NCI-H82 (cell line): ENCODE measurements around the gene CLCF1.

Source experiments
- DNase-seq: peaks from one replicate; lab custom pipeline; 2025; lab: John Stamatoyannopoulos, UW

Gene CLCF1

DNA sequence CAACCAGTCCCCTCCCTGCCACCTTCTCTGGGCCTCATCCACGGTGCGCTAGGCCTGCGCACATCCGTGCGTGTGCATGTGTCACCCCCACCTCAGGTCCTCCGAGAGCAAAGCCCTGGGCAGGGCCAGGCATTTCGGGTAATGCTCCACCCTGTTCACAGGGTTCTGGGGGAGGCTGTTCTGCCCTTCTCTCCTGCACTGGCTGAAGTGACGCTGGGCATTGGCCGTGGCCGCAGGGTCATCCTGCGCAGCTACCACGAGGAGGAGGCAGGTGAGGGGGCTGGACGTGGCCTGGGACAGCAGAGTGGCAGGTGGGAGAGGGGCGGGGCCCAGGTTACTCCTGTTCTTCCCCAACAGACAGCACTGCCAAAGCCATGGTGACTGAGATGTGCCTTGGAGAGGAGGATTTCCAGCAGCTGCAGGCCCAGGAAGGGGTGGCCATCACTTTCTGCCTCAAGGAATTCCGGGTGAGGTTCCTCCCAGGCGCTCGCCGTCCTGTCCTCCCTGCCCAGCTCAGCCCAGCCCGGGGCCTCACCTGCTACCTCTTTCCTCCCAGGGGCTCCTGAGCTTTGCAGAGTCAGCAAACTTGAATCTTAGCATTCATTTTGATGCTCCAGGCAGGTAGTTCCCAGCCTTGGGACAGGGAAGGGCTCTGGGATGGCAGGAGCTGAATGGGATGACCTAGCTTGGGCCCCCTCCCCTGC is 22.3 kb upstream of the CLCF1 start:
- no peak for DNase-seq

DNA sequence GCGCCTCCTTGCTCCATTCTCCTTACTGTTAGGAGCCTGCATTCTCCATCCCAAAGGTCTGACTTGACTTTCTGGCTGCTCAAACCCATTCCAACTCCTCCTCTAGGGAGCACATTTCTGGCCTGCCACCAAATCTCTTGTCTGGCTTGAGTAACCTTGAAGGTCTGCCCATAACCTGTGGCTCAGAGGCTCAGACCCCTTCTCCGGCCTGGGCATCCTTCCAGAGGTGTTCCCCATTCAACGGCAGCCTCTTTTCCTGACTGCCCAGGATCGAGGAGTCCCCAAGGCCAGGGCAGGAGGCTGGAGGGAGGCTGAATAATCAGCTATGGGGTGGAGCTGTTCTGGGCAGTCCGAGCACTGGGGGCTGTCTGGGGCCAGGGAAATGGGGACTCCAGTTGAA is 20.6 kb upstream of the CLCF1 start:
- no peak for DNase-seq

DNA sequence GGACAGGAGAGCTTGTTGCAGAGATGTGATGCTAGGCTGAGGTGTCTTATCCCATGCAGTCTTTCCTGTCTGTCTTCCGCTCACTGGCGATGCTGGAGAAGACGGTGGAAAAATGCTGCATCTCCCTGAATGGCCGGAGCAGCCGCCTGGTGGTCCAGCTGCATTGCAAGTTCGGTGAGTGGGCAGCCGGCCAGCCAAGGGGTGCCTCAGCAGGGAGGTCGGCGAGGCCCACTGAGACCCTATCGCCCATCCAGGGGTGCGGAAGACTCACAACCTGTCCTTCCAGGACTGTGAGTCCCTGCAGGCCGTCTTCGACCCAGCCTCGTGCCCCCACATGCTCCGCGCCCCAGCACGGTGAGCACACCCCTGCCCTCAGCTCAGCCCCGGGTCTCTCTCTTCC is 20.0 kb upstream of the CLCF1 start:
- DNase-seq = no peak

DNA sequence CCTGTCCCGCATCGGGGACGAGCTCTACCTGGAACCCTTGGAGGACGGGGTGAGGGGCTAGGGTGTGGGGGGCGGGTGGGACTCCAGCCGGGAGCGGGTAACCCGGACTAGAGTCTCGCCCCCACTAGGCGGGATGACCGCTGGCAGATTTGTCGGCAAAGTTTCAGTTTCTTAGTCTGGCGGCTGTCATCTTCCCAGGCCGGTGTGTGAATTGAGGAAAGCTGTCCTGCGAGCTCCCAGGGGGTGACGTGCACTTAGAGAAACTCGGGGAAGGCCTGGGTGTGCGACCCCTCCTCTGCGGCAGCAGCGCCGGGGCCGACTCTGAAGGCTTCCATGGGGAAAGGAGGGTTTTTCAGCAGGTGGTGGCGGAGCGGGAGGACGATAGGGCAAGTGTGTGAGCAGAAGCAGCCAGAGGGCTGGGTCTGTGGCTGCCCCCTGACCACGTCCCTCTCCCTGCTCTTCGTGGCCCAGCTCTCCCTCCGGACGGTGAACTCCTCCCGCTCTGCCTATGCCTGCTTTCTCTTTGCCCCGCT is 18.9 kb upstream of the CLCF1 start:
- DNase-seq = no peak

DNA sequence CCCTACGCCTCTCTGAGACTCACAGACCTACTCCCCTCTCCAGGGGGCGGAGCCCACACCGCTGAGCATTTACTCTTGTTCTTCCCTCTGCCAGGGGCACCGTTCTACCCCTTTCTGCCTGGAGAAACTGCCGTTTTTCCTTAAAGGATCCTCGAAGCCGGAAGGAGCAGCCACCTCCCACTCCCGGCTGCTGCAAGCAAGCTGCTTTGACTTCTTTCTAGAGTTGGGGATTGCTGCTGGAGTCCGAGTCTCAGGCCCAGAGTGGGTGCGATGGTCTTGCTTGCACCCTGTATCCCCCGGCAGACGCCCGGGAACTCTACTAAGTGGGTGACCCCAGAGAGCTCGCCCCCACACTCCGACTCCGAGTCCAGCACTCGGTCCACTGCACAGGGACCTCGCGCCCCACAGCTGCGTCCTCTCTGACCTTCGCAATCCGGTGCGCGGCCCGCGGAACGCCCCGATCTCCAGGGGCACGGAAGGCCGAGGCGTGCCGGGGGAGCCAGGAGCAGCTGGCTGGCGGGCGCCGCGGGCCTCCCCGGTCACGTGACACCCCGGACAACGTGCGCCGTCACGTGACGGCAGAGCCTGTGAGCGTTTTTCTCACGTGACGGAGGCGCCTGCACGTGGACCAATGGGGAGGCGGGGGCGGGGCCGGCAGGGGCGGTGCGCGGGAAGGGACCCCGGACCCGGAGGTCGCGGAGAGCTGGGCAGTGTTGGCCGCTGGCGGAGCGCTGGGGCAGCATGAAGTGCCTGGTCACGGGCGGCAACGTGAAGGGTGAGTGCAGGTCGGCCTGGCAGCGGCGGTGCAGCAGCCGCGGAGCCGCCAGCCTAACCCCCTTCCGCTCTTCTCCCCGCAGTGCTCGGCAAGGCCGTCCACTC is 18.1 kb upstream of the CLCF1 start, which contains the start of gene RAD9A:
Gene RAD9A, plus strand, starts transcription at position 683 of the 879 bp plus-strand sequence. Its CDS starts 59 bp downstream, at position 742.
- DNase-seq = peak; percentile 96

DNA sequence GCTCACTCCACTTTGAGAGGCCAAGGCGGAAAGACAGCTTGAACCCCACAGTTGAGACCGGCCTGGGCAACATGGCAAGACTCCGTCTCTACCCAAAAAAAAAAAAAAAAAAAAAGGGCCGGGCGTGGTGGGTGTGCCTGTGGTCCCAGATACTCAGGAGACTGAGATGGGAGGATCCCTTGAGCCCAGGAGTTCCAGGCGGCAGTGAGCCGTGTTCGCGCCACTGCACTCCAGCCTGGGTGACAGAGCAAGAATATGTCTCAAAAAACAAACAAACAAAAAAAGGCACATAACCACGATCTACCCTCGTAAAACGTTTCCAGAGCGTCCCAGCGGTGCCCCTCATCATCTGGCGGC is 17.5 kb upstream of the CLCF1 start:
- DNase-seq = no peak

DNA sequence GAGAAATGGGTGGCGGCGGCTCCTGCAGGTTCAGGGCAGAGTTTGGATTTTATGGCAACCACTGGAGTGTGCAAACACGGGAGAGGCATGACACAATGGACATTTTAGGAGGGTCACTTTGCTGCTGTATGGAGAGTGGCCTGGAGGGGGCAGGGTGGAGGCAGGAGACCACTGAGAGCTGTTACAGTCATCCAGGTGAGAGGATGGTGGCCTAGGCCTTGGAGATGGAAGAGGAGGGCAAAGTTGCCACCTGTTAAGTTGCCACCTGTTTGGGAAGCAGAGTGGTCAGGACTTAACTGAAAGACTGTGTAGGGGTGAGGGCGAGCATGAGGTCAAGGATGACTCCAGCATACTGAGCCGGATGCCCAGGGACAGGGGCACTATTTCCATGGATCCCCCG is 16.1 kb upstream of the CLCF1 start:
- DNase-seq = peak; percentile 63

DNA sequence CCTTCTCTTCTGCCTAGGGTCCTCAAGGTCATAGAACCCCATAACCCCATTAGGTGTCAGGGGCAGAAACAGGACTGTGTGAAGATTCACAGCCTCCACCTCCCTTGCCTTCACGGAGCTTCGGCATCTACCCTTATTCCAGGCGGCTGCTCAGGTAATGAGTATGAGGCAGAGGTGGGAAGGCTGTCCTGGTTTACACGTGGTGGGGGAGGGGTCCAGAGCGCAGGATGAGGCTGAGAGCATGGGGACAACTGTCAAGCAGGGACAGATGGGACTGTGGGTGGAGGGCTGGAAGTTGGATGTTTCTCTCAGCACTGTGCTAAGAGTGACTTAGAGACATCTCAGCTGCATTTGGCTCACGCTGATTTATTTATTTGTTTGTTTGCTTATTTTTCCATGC is 14.1 kb upstream of the CLCF1 start:
- peak; percentile 51 for DNase-seq

DNA sequence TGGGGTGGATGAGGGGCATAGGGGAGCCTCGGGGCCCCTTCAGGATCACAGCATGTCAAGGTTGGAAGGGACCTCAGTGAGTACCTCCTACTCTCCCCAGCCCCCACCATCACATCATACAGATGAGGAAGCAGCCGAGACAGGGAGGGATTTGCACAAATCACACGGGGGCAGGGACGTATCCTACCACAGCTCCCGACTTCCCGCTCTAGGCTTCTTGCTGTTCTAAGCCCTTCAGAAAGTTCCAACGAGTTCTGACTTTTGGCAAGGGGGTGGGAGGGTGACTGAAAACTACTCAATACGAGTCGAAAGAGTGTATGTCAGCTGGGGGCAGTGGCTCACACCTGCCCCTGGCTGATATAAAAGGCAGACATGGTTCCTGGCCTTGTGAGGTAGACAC is 13.7 kb upstream of the CLCF1 start:
- peak; percentile 19 for DNase-seq

DNA sequence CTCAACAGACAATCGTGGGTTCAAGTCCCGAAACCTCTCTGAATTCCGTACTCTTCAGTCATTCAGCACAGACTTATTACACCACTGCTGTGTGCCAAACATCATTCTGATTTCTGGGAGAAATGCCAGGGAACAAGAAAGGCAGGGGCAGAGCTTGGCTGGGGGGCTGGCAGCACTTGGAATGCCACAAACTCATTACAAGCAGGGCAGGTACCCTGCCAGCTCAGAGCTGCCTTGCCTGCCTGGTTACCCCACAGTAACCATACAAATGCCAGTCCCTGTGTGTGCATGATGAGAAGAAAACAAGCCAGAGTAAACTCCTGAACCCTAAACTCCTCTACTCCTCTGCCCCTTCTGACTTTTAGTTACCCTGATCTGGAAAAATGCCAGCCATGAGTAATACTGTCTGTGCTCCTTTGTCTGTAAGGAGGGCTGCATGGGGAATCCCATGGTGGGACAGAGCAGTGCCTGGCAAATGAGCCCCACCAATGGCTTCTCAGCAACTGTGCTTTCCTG is 11.5 kb upstream of the CLCF1 start:
- DNase-seq = no peak

DNA sequence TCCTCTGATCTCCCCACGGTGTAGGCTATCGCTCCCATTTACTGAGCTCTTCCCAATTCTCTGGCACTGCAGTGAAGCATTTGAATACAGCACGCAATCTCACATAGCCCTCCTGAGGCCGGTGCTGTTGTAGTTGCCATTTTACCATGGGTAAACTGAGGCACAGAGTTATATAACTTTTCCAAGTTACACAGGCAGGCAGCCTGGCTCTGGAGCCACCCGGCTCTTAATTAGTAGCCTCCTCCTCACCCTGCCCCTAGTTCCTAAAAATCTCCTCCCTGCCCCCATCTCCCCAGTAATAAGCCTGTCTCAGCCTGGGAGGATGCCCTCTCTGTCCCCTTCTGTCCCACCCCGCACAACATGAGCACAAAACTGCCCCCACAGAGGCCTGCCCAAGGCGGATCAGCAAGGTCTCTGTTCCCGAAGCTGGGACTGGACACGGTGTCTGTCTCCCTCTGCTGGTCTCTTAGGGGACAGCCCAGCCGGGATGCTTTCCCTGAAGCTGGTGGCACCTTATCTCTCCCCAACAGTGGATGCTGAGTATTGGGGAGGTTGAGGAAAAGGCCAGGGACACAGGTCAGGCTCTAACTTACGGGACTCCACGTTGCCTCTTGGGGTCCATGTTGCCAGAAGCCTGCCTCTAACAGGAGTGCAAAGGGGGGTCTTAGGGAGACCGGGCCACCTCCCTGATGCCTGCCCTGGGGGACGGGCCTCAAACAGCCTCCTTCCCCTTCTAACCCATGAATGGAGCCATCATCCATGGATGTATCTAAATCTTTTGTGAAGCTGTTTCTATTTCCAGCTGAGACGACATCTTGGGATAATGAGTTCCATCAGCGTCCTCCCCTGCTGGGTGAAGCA is 9.1 kb upstream of the CLCF1 start:
- DNase-seq = peak; percentile 83

DNA sequence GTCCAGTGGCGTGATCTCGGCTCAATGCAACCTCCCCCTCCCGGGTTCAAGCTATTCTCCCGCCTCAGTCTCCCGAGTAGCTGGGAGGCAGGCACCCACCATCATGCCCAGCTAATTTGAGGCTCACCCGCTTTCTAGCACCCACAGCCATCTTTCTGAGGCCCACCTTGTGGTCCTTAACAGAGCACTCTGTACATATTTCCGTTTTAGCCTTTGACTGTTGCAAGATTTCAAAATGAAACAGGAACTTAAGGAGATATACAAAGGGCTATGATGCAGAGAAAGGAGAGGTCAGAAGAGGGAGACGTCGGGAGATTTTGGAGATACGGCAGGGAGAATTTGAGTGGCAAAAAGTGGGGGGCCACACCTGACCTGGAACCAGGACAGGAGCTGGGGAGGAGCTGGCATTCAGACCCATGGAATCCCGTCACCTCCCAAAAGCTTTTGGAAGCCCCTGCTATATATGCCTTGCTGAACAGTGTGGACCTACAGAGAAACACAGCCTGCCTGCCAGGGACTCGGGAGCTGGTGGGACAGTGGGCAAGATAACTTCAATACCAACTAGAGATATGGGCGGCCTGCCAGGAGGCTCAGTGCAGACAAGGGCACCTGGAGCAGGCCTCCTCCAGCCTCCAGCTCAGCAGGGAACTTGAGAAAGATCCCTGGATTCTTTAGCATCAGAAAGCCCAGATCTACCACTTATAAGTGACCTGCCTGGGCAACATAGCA is 8.0 kb upstream of the CLCF1 start:
- no peak for DNase-seq

DNA sequence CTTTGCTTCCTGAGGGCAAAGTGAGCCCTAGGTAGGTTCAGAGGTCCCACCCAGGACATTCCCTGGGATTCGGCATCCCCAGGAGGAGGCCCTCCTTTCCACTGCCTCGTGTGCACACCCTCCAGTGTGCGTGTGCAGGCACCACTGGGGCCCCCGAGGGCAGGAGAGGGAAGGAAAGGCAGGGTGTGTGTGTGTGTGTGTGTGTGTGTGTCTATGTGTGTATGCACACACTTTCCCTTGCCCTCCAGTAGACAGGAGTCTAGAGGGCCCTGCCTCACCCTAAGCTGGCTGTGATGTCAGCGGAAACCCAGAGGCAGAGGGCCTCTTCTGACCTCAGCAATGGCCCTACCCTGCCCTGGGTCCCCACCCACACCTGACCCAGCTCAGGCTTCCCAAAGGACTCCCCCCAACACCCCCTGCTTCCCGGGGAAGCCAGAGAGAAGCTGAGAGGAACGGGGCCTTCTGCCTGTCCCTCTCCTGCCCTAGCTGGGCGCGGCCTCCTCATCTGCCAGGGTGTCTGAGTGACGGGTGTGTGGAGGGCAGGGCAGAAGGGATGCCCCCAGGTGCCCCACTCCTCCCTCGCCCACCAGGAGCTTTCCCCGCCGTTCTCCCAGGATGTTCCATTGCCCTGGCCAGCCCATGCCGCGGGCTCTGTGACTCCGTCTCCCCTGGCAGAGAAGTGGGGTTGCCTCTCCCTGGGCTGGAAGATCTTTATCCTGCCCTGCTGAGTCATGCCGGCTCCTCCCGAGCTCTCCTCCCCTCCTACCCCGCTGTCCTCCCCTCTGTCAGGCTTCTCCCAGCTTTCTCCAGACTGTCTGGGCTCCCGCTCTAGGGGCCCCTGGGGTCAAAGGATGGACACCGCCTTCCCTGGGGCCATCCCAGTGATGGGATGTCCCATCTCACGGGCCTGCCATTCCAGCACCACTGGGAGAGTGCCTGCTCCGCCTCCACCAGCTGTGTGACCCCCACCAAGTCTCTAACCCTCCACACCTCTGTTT is 6.0 kb upstream of the CLCF1 start:
- no peak for DNase-seq

DNA sequence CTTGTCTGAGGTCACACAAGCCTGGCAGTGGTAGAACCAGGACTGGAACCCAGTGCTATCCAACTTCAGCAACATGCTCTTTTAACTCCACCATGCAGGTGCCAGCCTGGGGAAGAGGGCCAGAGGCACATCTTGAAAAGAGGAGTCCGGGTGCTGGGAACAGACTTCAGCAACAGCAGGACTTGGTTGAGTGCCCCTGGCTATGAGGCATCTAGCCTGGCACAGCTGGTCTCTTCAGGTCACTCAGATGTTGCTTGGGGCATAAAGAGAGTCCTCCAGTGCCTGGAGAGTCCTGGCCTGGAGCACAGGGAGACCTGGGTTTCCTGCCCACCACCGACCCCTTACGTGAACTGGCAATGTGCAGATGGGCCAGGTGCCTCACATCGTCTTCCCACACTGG is 5.1 kb upstream of the CLCF1 start:
- no peak for DNase-seq

DNA sequence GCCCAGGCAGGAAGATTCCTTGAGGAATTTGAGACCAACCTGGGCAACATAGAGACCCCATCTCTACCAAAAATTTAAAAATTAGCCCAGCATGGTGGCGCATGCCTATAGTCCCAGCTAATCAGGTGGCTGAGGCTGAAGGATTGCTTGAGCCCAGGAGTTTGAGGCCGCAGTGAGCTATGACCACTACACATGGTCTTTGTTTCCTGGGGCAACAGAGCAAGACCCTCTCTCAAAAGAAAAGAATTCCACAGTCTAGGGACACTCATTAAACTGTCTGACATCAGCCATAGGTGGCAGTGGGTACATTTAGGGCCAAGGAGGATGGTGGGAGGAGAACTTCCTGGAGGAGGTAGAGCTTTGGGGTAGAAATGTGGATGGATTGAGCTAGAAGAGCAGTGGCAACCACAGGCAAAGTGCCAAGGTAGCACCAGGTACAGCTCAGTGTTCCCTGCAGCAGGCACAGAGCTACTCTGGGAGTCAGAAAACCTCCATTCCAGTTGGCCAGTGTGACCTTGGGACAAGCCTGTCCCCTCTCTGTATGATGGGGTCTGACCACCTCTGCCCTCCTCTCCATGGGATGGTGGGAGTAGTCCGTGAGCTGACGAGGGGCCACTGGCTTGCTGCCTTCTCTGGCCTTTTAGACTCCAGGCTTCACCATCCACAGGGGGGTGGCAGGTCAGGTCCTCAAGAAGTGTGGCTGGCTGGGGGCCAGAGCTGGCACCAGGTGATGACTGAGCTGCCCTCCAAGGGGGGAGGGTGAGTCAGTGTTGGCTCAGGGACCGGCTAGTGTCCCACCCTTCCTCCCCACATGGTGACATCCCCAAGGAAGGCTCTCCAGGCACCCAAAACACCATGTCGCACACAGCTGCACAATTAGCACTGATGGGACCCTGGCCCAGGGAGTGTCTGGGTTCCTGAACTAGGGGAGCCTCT is 3.7 kb upstream of the CLCF1 start:
- DNase-seq = no peak

DNA sequence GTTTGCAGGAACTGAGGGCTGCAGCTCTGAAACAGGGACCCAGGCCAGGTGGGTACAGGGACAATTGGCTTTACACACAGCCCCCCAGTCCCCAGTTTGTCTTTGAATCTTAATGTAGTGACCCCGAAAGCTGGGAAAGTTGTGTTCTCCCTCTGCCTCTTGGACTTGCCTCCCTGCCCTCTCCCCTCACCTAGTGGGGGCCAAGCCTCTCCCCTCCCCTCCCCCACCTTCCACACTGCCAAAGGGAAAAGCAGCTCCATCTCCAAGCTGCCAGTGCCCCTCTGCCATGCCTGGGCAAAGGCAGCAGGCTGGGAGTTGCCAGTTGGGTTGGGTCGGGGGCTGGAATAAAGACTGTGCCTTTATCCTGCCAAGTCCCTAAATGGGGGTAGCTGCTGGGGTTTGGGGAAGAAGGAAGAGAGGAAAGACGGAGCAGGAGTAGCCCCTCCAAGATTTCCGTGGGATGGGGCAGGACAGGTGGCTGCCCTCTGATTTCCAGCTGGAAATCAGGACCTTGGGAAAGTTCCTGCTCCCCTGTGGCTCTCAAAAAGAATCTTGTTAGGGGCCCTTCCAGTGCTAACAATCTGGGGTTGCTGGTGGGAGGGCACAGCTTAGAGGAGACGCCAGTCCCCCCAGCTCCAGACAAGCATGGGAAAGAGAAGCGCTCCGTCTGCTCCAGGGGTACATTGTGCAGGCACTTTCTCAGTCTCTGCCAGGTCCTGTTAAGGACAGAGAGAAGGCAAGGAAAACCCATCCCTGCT is 2.8 kb upstream of the CLCF1 start:
- no peak for DNase-seq

DNA sequence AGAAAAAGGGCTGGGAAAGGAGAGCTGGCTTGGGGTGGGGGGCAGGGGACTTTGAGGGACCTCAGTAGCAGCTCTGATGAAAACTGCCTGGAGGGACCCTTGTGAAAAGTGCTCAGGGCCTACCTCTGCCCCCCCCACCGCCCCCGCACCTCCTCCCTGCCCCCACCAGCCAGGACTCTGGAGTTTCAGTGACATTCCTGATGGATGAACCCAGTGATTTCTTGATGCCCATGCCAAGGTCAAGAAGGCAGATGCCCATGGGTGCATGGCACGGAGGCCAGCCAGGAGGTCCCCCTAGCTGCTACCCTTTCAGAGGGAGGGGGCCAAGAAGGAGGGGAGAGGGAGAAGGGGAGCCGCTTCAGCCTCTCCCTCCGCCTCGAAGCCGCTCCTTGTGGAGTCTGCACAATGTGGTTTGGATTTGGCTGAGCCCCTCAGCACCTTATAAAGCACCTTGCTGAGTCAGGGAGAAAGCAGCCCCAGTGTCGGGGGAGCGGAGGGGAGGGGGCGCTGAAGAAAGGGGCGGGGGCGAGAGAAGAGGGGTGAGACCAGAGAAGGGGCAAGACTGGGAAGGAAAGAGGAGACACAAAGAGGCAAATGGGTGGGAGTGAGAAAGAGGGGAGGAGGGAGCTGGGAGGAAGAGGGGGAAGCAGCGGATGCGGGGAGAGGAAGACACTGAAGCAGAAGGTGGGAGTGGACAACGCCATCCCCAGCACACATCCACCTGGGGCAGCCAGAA is 2.1 kb upstream of the CLCF1 start:
- no peak for DNase-seq
